ENCODE results near the gene SOSTDC1.

SOSTDC1 gene

DNA sequence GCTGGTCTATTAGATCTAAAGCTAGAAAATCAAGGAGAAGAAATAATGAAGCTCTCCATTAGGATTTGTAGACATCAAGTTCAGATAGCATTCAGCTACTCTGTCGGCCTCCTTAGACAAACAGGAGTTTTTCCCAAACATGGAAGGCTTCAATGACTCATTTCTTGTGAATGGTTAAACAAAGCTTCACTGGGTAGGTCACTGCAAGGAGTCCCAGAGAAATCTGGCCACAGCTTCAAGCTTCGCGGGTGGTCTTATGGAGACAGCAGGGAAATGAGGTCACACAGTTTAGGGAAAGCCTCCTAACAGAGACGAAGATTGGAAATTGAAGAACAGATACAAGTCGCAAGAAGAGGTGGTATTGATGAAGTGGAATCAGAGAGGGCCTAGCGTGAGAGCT, 38.5 kb upstream of the SOSTDC1 start:
- DNase-seq (ENCODE audit: low read depth), result no peak
- TF ChIP-seq, protein P1, sequence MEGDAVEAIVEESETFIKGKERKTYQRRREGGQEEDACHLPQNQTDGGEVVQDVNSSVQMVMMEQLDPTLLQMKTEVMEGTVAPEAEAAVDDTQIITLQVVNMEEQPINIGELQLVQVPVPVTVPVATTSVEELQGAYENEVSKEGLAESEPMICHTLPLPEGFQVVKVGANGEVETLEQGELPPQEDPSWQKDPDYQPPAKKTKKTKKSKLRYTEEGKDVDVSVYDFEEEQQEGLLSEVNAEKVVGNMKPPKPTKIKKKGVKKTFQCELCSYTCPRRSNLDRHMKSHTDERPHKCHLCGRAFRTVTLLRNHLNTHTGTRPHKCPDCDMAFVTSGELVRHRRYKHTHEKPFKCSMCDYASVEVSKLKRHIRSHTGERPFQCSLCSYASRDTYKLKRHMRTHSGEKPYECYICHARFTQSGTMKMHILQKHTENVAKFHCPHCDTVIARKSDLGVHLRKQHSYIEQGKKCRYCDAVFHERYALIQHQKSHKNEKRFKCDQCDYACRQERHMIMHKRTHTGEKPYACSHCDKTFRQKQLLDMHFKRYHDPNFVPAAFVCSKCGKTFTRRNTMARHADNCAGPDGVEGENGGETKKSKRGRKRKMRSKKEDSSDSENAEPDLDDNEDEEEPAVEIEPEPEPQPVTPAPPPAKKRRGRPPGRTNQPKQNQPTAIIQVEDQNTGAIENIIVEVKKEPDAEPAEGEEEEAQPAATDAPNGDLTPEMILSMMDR (IDR thresholded peaks at IDR 0.05; ENCODE audit: insufficient read depth, low read depth, low read length, missing control alignments), result no peak
- no peak overlapping the region for H3K4me3 ChIP-seq (ENCODE audit: low read depth, low read length)

DNA sequence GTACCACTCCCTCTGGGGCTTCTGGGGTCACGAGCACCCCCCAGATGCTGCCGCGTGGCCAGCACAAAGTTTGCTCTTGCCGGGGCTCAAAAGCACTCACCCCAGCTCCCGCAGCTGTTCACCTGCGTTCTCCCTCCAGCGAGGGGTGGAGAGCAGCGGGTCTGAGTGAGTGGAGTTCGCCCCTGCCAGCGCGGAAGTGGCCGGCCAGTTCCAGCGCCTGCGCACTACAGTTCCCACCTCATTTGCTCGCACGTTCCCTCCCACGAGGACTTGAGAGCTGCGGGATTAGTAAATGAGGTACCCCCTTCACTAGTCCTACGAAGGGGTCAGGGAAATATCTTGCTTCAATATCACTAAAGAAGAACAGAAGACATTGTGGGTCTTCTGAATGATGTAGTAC, 36.8 kb upstream of the SOSTDC1 start:
- no peak for DNase-seq (ENCODE audit: low read depth)
- no peak overlapping the region for H3K4me3 ChIP-seq (ENCODE audit: low read depth, low read length)
- TF ChIP-seq, protein P1 (IDR thresholded peaks at IDR 0.05; ENCODE audit: insufficient read depth, low read depth, low read length, missing control alignments), result no peak

DNA sequence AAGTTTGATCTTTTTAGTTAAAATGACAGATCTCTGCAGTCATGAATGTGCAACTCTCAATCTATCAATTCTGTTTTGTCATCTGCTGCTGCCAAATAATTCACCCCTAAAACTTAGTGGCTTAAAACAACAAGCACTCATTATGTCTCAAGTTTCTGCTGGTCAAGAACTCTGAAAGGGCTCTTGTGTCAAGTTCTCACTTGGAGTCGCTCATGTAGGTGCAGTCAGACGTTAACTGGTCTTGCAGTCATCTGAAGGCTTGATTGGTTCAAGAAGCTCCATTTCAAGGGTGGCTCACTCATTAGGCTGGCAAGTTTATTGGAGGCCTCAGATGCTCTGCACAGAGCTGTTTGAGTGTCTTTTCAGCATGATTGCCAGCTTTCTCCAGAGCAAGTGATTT, 32.6 kb upstream of the SOSTDC1 start:
- TF ChIP-seq, protein P1 (IDR thresholded peaks at IDR 0.05; ENCODE audit: insufficient read depth, low read depth, low read length, missing control alignments), result no peak
- no peak for DNase-seq (ENCODE audit: low read depth)
- H3K4me3 ChIP-seq (ENCODE audit: low read depth, low read length), result no peak overlapping the region

DNA sequence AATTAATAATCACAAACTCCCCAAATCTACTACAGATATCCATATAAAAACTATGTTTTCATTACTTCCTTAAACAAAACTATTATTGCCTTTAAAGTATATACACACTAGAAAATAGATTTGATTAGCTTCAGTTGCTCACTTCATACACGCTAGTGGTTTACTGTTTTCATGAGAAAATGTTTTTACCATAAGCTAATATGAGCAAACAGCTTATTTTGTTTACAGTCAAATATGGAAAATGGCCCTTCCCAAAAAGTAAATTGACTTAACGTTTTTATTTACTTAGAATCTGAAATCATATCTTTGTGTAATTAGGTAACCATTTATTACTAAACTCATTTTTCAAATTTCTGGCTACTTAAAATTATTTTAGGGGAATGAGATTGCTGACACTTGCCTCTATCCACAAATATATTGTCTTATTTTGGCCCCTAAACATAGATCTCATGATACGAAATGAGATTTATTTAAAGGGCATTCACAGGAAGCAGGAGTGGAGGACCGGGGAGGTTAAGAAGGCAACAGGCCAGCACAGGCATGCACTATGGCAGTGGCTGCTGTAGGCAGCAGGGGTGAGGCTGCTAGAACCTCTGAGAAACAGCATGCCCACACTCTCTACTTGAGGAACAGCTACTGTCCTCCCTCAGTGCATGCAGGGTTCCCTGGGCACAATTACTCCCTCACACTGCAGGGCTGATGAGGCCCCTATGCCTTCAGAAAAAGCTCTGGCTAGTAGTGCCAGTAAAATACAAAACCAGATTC, 29.6 kb upstream of the SOSTDC1 start:
- TF ChIP-seq, protein P1 (IDR thresholded peaks at IDR 0.05; ENCODE audit: insufficient read depth, low read depth, low read length, missing control alignments), result no peak
- DNase-seq (ENCODE audit: low read depth), result no peak
- no peak overlapping the region for H3K4me3 ChIP-seq (ENCODE audit: low read depth, low read length)

DNA sequence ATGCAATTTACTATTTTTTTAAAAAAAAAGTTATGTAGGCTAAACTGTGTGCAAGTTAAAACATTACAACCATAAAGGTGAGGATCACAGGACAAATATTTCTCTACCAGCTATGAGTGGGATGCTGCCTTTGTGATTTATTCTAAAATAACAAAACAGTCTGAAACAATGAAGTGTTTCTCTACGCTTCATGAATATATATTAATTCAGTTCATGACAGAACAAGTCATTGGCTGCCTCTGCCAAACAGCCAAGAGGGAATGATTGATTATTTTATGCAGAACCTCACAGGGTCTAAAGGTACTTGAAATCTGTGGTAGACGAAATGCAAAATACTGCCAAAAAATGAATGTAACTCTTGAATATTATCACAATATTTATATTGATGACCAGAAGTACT, 29.0 kb upstream of the SOSTDC1 start:
- no peak overlapping the region for H3K4me3 ChIP-seq (ENCODE audit: low read depth, low read length)
- TF ChIP-seq, protein P1 (IDR thresholded peaks at IDR 0.05; ENCODE audit: insufficient read depth, low read depth, low read length, missing control alignments), result no peak
- DNase-seq (ENCODE audit: low read depth), result no peak

DNA sequence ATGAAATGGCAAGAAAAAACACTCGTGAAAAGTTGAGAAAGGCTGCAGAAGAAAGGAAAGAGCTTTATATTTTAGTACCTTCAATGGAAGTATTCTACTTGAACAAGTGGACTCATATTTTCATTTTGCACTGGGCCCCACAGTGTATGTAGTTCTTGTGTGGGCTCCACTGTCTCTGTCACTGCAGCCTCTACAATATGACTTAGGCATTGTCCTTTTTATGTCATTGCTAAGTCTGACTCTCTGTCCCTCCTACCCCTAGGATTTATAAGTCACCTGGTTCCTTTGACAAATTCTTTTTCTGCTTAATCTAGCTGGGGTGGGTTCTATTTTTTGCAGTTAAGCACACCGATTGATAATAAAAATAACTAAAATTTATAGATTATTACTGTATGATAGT, 27.7 kb upstream of the SOSTDC1 start:
- H3K4me3 ChIP-seq (ENCODE audit: low read depth, low read length), result no peak overlapping the region
- TF ChIP-seq, protein P1 (IDR thresholded peaks at IDR 0.05; ENCODE audit: insufficient read depth, low read depth, low read length, missing control alignments), result no peak
- no peak for DNase-seq (ENCODE audit: low read depth)

DNA sequence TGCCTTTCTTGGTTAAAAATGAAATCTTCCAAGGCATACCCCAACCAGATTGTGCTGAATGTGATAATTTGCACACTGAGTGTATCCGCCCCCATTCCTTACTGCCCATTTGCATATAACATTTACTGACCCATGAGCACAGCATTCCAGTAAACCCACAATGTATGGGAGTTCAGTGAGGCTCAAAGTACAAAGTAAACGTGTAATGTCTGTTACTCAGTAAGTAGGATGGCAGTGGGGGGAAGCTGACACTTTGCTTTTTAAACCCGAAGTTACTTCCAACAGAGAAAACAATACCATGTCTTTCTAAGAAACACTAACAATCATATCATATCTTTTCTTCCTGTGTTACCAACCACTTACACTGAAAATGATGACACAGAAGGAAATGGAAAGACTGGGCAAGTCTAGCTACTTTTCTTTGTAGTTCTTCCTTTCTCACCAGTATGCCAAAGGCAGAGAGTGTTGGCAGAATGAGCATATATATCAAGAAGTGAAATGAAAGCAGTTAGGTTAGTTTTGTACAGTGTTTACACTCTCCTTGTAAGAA, 27.1 kb upstream of the SOSTDC1 start:
- DNase-seq (ENCODE audit: low read depth), result no peak
- TF ChIP-seq, protein P1 (IDR thresholded peaks at IDR 0.05; ENCODE audit: insufficient read depth, low read depth, low read length, missing control alignments), result no peak
- H3K4me3 ChIP-seq (ENCODE audit: low read depth, low read length), result no peak overlapping the region
